GM13976 (cell line): ENCODE measurements around the gene TPH1.

Experiments used
- DNase-seq: peaks from one replicate; pipeline ENCODE4 v3.0.0; 2012; ENCODE audit warnings: low spot score
- in situ Hi-C: fragments of 300-500 bp; cut with MboI; formaldehyde crosslinking; loops from one replicate; pipeline ENCODE4 v1.12.0; 2022; ENCODE audit warnings: low sequenced_read_pairs, mixed read lengths, inconsistent platforms; ENCODE audit not compliant: unreplicated experiment
- TF ChIP-seq, protein P1 (sequence below): IDR thresholded peaks from 2 replicates; pipeline ENCODE4 v1.5.1; 2012; ENCODE audit warnings: borderline replicate concordance, mild to moderate bottlenecking; ENCODE audit not compliant: insufficient read depth; ENCODE audit errors: extremely low read depth, missing control alignments, control extremely low read depth

The TPH1 gene

GRCh38 chr11:18054511-18055103 lies 8.5 kb upstream of the TPH1 start:
- in situ Hi-C loops, result no loop called here
- DNase-seq, result no peak
- TF ChIP-seq, protein P1, sequence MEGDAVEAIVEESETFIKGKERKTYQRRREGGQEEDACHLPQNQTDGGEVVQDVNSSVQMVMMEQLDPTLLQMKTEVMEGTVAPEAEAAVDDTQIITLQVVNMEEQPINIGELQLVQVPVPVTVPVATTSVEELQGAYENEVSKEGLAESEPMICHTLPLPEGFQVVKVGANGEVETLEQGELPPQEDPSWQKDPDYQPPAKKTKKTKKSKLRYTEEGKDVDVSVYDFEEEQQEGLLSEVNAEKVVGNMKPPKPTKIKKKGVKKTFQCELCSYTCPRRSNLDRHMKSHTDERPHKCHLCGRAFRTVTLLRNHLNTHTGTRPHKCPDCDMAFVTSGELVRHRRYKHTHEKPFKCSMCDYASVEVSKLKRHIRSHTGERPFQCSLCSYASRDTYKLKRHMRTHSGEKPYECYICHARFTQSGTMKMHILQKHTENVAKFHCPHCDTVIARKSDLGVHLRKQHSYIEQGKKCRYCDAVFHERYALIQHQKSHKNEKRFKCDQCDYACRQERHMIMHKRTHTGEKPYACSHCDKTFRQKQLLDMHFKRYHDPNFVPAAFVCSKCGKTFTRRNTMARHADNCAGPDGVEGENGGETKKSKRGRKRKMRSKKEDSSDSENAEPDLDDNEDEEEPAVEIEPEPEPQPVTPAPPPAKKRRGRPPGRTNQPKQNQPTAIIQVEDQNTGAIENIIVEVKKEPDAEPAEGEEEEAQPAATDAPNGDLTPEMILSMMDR, result no peak

- in situ Hi-C loops, result no loop called here
- no peak for DNase-seq
- TF ChIP-seq, protein P1, result no peak
Measured at GRCh38 chr11:18050848-18051247, 4.8 kb upstream of the TPH1 start.

DNA sequence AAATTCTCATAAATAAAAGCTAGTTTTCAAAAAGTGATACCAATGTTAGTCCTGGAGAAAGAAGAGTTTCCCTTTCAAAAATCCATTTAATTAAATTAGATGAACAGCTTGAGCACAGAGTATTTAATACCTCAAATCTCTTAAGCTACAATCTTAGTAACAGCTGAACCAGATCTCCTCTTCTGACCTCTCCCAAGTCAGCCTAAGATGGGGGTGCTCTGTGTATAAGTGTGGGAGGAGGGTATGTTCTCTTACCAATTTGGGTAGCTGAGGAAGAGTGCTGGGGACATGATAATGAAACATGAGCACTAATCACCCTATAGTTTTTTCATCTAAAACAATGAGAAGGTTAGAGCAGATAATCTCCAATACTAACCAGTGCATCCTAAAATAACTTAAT lies 9.6 kb downstream of the TPH1 start:
- DNase-seq, result no peak
- TF ChIP-seq, protein P1, result no peak
- in situ Hi-C loops, result no loop called here

DNA sequence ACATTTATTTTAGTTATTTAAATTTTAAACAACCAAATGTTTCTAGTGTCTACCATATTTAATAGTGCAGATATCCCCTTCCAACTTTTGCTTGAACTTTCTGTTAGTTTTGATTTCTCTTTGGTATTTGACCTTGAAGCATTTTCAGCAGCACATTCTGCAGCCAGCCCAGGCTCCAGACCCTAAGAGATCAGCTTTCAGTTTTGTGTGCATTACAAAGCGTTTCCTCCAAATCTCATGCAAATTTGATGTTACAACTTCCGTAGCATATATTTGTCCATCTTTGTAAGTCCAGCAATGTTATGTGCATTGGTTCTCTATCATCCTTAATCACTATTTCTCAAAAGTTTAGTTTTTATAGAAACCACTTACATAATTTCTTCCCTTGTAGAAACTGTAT lies 18.6 kb downstream of the TPH1 start:
- in situ Hi-C loops, result no loop called here
- DNase-seq, result no peak

DNA sequence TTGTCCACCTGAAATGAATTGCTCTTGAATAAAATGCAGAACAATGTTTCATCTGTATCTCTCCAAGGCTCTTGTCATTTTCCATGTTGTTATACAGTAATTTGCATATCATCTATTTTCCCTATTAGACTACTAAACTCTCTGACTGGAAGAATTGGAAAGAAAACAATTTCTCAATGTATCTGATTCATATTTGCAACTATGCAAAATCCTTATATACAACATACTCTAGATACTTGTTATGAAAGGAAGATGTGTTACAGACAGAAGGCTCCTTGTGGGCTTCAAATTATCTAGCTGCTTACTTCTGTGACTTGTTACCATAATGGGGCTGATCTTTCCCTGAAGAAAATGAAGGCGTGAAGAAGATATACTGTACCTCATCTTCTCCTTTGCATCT lies 23.6 kb downstream of the TPH1 start:
- no peak for DNase-seq
- in situ Hi-C loops, result no loop called here
- TF ChIP-seq, protein P1, result no peak

More for the DNA sequence above, 18.6 kb downstream of the TPH1 start:
- TF ChIP-seq, protein P1, result no peak

GRCh38 chr11:18019650-18020049 lies 26.4 kb downstream of the TPH1 start:
- TF ChIP-seq, protein P1, result no peak
- no peak for DNase-seq
- in situ Hi-C loops, result no loop called here
